GM12878 (cell line): ENCODE measurements around the gene PCDHGA2. TPM values are rescaled to one million over a fixed set of nuclear protein-coding genes. Genes with fewer than 3 reads are reported as not detected.

ENCODE experiments used
- ATAC-seq: fragments of 200-7000 bp; cut with Tn5 transposase; 3 replicates; pipeline ENCODE4 v1.9.1; 2020; ENCODE audit warnings: mild to moderate bottlenecking, moderate library complexity
- BruUV-seq: library from RNA; stranded (reverse); fragments of 400-500 nt; replicated peaks from 2 replicates; lab custom pipeline; 2021; lab: Mats Ljungman, UMichigan
- CTCF ChIA-PET: fragments of 300-600 bp; sonication (Branson Sonifier 250); formaldehyde crosslinking; extraction: SDS; loops from one replicate; lab custom pipeline; 2021; ENCODE audit warnings: inconsistent platforms; lab: Yijun Ruan, JAX
- POLR2A ChIA-PET: fragments of 350-600 bp; formaldehyde crosslinking; extraction: SDS; loops from one replicate; lab custom pipeline; 2021; ENCODE audit warnings: inconsistent platforms; lab: Charles Lee
- RAD21 ChIA-PET: fragments of 300-600 bp; sonication (Branson Sonifier 250); formaldehyde crosslinking; loops from one replicate; lab custom pipeline; 2023; ENCODE audit warnings: antibody characterized with exemption; ENCODE audit not compliant: unreplicated experiment; lab: Charles Lee
- SMC1A ChIA-PET: fragments of 300-600 bp; sonication (Branson Sonifier 250); formaldehyde crosslinking; loops from one replicate; lab custom pipeline; 2023; ENCODE audit not compliant: unreplicated experiment, uncharacterized antibody; lab: Charles Lee
- DNase-seq: peaks from one replicate; pipeline ENCODE4 v3.0.0-alpha.2; 2011; ENCODE audit warnings: low read depth, low spot score
- FAIRE-seq: peaks from 3 replicates; lab custom pipeline; 2011; peaks lifted over from hg19 to GRCh38; lab: Jason Lieb, UNC
- H2AFZ ChIP-seq: 2 replicates; pipeline ENCODE4 v1.6.0; 2011; ENCODE audit warnings: low read depth, low read length, control low read depth; ENCODE audit not compliant: control insufficient read depth
- H3K27ac ChIP-seq: 2 replicates; pipeline ENCODE4 v1.5.1; 2011; ENCODE audit warnings: control low read depth; ENCODE audit not compliant: control insufficient read depth, insufficient read depth
- H3K27me3 ChIP-seq, 2 experiments: replicated peaks in 1 of 2; 2 replicates each; pipeline versions ENCODE4 v1.6.0 to v1.6.1; 2011; ENCODE audit warnings: low read length in 1 of 2; ENCODE audit not compliant: control insufficient read depth in 2 of 2, insufficient read depth in 2 of 2
- H3K36me3 ChIP-seq, 2 experiments: 2 replicates each; pipeline ENCODE4 v1.5.1; 2011; ENCODE audit warnings: low read length in 1 of 2; ENCODE audit not compliant: control insufficient read depth in 2 of 2, insufficient read depth in 2 of 2
- H3K4me1 ChIP-seq: 2 replicates; pipeline ENCODE4 v1.6.1; 2011; ENCODE audit warnings: mild to moderate bottlenecking, low read length, moderate library complexity, mixed read lengths; ENCODE audit not compliant: control insufficient read depth, insufficient read depth
- H3K4me2 ChIP-seq: 2 replicates; pipeline ENCODE4 v1.6.0; 2011; ENCODE audit warnings: control low read depth; ENCODE audit not compliant: control insufficient read depth, insufficient read depth
- H3K4me3 ChIP-seq: fragments of 200-600 bp; sonication (generic); 2 replicates; pipeline ENCODE4 v1.5.1; 2016
- H3K79me2 ChIP-seq: 2 replicates; pipeline ENCODE4 v1.6.0; 2011; ENCODE audit warnings: low read length; ENCODE audit not compliant: control insufficient read depth, insufficient read depth
- H3K9ac ChIP-seq: 2 replicates; pipeline ENCODE4 v1.8.0; 2011; ENCODE audit warnings: low read length, control low read depth, mixed read lengths; ENCODE audit not compliant: control insufficient read depth, insufficient read depth
- H3K9me3 ChIP-seq: replicated peaks from 3 replicates; pipeline ENCODE4 v1.5.1; 2011; ENCODE audit warnings: mild to moderate bottlenecking, low read length; ENCODE audit not compliant: control insufficient read depth, insufficient read depth
- H4K20me1 ChIP-seq: 2 replicates; pipeline ENCODE4 v1.6.0; 2011; ENCODE audit not compliant: control insufficient read depth, insufficient read depth
- ATF7 ChIP-seq: fragments of 450-650 bp; IDR thresholded peaks from 2 replicates; pipeline ENCODE4 v1.6.1; 2016; ENCODE audit warnings: low read depth, mild to moderate bottlenecking
- CTCF ChIP-seq, 3 experiments: IDR thresholded peaks in 2 of 3; conservative IDR thresholded peaks in 1 of 3; 2 replicates each; pipeline ENCODE4 v1.5.1; 2011; ENCODE audit warnings: low read depth in 3 of 3, low read length in 3 of 3, mild to moderate bottlenecking in 3 of 3, control low read depth in 2 of 3, moderate library complexity in 2 of 3, inconsistent platforms in 1 of 3, mixed read lengths in 1 of 3; ENCODE audit not compliant: control insufficient read depth in 2 of 3, insufficient read depth in 1 of 3; ENCODE audit errors: extremely low read depth in 1 of 3
- E2F8 ChIP-seq: fragments of 450-650 bp; IDR thresholded peaks from 2 replicates; pipeline ENCODE4 v1.6.1; 2018; ENCODE audit warnings: mild to moderate bottlenecking, low read depth, moderate library complexity; ENCODE audit not compliant: partially characterized antibody
- KAT2A ChIP-seq: conservative IDR thresholded peaks from 2 replicates; pipeline ENCODE4 v1.6.1; 2011; ENCODE audit warnings: low read depth, low read length; ENCODE audit not compliant: control insufficient read depth
- MEF2B ChIP-seq: fragments of 450-650 bp; IDR thresholded peaks from 2 replicates; pipeline ENCODE4 v1.6.1; 2018; ENCODE audit warnings: mild to moderate bottlenecking, moderate library complexity; ENCODE audit not compliant: partially characterized antibody, poor library complexity, severe bottlenecking
- RUNX3 ChIP-seq: IDR thresholded peaks from 2 replicates; pipeline ENCODE4 v1.6.1; 2012; ENCODE audit warnings: low read length, inconsistent platforms
- SRF ChIP-seq, 2 experiments: IDR thresholded peaks; 2 replicates each; pipeline ENCODE4 v1.6.1; 2011; ENCODE audit warnings: low read depth in 2 of 2, low read length in 2 of 2, mild to moderate bottlenecking in 1 of 2, moderate library complexity in 1 of 2
- TAF1 ChIP-seq: IDR thresholded peaks from 2 replicates; pipeline ENCODE4 v1.6.1; 2011; ENCODE audit warnings: mild to moderate bottlenecking, low read depth, low read length, borderline replicate concordance
- TARDBP ChIP-seq: IDR thresholded peaks from 2 replicates; pipeline ENCODE4 v1.6.1; 2016; ENCODE audit warnings: borderline replicate concordance
- TCF12 ChIP-seq: IDR thresholded peaks from 2 replicates; pipeline ENCODE4 v1.6.1; 2011; ENCODE audit warnings: low read depth, mild to moderate bottlenecking, low read length
- WGBS: methylation state at CpG from one replicate; pipeline ENCODE4 v1.1.6; 2016; ENCODE audit warnings: low lambda C conversion rate; ENCODE audit not compliant: insufficient replicate concordance, insufficient coverage; ENCODE audit errors: missing lambda C conversion rate; 5-methylcytosine and 5-hydroxymethylcytosine counted together
- in situ Hi-C: fragments of 300-500 bp; cut with MboI; formaldehyde crosslinking; loops from 9 replicates; pipeline ENCODE4 v1.14.3; 2018; ENCODE audit warnings: mixed read lengths
- intact Hi-C: fragments of 100-400 bp; cut with micrococcal nuclease; formaldehyde crosslinking; loops from one replicate; pipeline ENCODE4 v1.14.2; 2022; ENCODE audit not compliant: unreplicated experiment
- polyA plus RNA-seq, 11 experiments: library from polyadenylated mRNA; depleted of rRNA in 4 of 11; unstranded in 6 of 11; stranded (reverse) in 5 of 11; fragments of >200 nt; fragmentation: Nextera tagmentation in 4 of 11; fragmentation: Illumina TruSeq in 1 of 11; extraction: Ambion mirVana in 4 of 11; extraction: Trizol in 1 of 11; gene quantifications; 1 replicate in 1 of 11; 2 replicates in 10 of 11; pipeline versions ENCODE4 v1.2.1 to v1.2.3, GENCODE V29; 2011 to 2016; ENCODE audit warnings: inconsistent platforms in 2 of 11, missing spikeins in 2 of 11, low read depth in 1 of 11
- total RNA-seq, 4 experiments: library from RNA; depleted of rRNA in 3 of 4; stranded (reverse); fragments of >200 nt in 3 of 4; fragmentation: Illumina TruSeq in 1 of 4; extraction: Trizol in 1 of 4; gene quantifications; 2 replicates each; pipeline versions ENCODE4 v1.2.1 to v1.2.3, GENCODE V29; 2013 to 2021

PCDHGA2 gene
- total and polyA plus RNA-seq, 10 of the 15 experiments (the other 5 are each of a cell fraction or from before 2014, with no cell fraction given) = 0.03 to 0.11 (median 0.05) TPM; not detected in 4

DNA sequence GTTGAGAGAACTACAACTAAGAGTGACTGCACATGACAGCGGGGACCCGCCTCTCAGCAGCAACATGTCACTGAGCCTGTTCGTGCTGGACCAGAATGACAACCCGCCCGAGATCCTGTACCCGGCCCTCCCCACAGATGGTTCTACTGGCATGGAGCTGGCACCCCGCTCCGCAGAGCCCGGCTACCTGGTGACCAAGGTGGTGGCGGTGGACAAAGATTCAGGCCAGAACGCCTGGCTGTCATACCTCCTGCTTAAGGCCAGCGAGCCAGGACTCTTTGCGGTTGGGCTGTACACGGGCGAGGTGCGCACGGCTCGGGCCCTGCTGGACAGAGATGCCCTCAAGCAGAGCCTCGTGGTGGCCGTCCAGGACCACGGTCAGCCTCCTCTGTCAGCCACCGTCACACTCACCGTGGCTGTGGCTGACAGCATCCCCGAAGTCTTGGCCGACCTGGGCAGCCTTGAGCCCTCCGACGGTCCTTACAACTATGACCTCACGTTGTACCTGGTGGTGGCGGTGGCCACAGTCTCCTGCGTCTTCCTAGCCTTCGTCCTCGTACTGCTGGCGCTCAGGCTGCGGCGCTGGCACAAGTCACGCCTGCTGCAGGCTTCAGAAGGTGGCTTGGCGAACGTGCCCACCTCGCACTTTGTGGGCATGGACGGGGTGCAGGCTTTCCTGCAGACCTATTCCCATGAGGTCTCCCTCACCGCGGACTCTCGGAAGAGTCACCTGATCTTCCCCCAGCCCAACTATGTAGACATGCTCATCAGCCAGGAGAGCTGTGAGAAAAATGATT is 46.1 kb downstream of the PCDHGA2 start:
- peaks cover 5% of the 10 kb centered on the region; the same call in 2 of the 3 replicates for H3K9me3 ChIP-seq

More for the DNA sequence above, 46.1 kb downstream of the PCDHGA2 start:
- DNase-seq (no peak), FAIRE-seq (no peak), ATAC-seq (no peak)
- in situ Hi-C loops = no loop called here
- no peak overlapping the region for H3K4me2 ChIP-seq
- H2AFZ ChIP-seq = no peak overlapping the region
- ChIA-PET CTCF (no interaction called here), POLR2A (no interaction called here), SMC1A (no interaction called here), RAD21 (no interaction called here)
- H3K9ac ChIP-seq = no peak overlapping the region
- BruUV-seq = no TSS peak
- intact Hi-C loops = no loop called here
- H3K36me3 ChIP-seq = no peaks in the 10 kb centered on the region
- WGBS = 95% methylated on average over 43 of the region's 43 CpGs
- TF ChIP-seq MEF2B = no peak
- TF ChIP-seq TCF12 = no peak
- no peak for TF ChIP-seq TAF1
- TF ChIP-seq TARDBP = no peak
- TF ChIP-seq CTCF (IDR thresholded peaks at IDR 0.05 in 2 of 3, conservative IDR thresholded peaks at IDR 0.05 in 1 of 3; ENCODE audit: control insufficient read depth in 2 of 3, extremely low read depth in 1 of 3, insufficient read depth in 1 of 3, low read depth in 3 of 3, low read length in 3 of 3) = no peak
- TF ChIP-seq SRF (IDR thresholded peaks at IDR 0.05; ENCODE audit: low read depth in 2 of 2, low read length in 2 of 2) = no peak
- TF ChIP-seq ATF7 = no peak
- TF ChIP-seq RUNX3 = no peak
- no peak for TF ChIP-seq E2F8
- TF ChIP-seq KAT2A = no peak
- no peak overlapping the region for H3K4me3 ChIP-seq
- H3K27me3 ChIP-seq = no peaks in the 10 kb centered on the region
- H3K4me1 ChIP-seq = no peaks in the 10 kb centered on the region
- no peak overlapping the region for H3K27ac ChIP-seq
- no peaks in the 10 kb centered on the region for H3K79me2 ChIP-seq
- H4K20me1 ChIP-seq = no peaks in the 10 kb centered on the region
